ENCODE measurements around the gene CTSA.

Gene CTSA

GRCh38 chr20:45890985-45891983 is at the start of gene CTSA, which contains the start of gene NEURL2:
CTSA (plus strand) TSS chr20:45891335; CDS start chr20:45891569, 234 bp downstream.
NEURL2 (minus strand) TSS chr20:45891208; CDS start chr20:45890991, 217 bp downstream.
- DNase-seq: peak; percentile 75

DNA sequence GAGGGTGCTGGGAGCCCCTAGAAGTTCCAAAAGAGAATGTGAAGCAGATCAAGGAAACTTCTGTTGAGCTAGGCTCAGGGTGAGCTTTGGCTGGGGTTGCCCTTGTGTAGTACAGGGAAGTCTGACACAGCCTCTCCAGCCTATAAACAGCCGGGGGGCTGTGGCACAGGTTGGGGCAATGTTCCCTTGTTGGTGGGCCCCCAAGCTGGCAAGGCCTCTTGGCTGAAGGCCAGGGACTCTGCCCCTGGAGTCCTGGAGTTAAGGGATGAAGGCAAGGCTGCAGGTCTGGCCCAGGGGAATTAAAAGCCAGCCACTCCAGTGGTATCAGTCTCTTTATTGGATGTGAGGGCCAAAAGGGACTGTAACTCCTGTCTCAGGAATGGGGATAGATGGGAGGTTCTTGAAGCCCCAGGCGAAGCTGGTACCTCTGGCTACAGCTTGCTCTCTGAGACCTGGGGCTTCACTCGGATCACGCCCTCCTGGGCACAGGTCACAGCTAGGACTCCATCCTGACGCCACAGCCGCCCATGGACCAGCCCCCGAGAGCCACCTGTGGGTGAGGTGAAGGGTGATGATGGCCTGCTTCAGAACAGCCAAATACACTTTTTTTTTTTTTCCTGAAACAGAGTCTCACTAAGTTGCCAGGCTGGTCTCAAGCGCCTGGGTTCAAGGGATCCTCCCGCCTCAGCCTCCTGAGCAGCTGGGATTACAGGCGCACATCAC is 49.6 kb upstream of the CTSA start:
- DNase-seq: no peak

- DNase-seq: no peak
Observed at GRCh38 chr20:45842169-45842812, 48.8 kb upstream of the CTSA start.

- DNase-seq: no peak
Observed at GRCh38 chr20:45843506-45843905, 47.6 kb upstream of the CTSA start.

DNA sequence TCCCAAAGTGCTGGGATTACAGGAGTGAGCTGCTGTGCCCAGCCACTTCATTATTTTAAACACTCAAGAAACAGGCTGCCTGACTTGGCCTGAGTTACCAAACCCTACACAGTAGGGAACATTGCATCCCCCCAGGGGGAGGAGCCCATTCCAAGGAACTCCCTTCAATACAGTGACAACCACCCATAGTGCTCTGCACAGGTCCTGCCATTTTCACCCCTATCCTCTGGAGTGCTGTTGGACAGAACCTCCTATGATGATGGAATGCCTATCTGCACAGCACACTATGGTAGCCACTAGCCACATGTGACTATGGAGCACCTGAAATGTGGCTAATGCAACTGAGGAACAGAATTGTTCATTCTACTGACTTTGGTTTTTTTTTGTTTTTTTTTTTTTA is 45.7 kb upstream of the CTSA start:
- no peak for DNase-seq

GRCh38 chr20:45848421-45848820 is 42.7 kb upstream of the CTSA start:
- no peak for DNase-seq

DNA sequence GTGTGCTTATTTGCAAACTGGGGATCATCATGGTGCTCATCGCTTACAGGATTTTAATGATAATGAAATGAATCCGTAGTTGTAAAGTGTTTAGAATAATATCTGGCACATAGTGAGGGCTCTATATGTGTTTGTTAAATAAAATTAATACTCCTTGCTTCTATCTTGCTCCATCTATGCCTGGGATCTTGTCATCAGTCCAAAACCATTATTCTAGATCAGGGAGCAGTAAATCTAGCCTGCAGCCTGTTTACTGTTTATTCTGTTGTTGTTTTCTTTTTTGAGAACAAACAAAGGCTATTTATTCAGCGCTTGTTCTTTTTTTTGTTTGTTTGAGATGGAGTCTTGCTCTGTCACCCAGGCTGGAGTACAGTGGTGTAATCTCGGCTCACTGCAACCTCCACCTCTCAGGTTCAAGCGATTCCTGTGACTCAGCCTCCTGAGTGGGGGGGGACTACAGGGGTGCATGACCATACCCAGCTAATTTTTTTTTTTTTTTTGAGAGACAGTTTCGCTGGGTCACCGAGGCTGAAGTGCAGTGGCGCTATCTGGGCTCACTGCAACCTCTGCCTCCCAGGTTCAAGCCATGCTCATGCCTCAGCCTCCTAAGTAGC is 42.1 kb upstream of the CTSA start:
- DNase-seq: no peak

GRCh38 chr20:45850238-45850637 is 40.9 kb upstream of the CTSA start:
- DNase-seq: no peak

DNA sequence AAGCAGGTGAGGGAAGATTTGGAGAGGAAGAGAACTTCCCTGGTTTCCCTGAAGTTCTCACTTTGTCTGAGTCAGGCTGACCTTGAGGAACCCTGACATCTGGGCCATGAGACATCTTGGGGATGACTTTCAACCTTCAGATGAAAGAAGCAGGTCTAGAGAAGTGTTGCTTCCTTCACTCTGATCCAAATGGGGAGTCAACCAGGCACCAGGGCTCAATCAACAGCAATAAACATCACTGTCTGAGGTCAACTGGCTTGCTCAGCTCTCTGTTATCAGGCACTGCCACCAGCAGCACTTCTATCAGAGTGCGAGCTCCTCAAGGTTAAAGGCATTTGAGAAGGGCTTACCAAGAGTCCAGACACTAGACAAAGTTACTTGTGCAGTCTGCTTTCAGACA is 40.2 kb upstream of the CTSA start:
- no peak for DNase-seq

GRCh38 chr20:45851501-45851900 is 39.6 kb upstream of the CTSA start:
- no peak for DNase-seq

DNA sequence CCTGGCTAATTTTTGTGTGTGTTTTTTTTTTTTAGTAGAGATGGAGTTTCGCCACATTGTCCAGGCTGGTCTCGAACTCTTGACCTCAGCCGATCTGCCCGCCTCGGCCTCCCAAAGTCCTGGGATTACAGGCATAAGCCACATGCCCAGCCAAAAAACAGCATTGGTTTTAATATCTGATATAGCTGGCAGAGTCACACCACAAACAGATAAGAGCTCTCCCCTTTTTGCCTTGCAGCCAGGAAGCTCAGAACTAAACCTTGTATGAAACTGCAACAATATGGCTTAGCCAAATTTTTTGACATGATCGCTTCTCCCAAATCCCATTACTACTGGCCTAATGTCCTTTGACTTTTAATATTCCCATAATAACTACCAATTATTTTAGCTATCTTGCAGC is 38.8 kb upstream of the CTSA start:
- no peak for DNase-seq

DNA sequence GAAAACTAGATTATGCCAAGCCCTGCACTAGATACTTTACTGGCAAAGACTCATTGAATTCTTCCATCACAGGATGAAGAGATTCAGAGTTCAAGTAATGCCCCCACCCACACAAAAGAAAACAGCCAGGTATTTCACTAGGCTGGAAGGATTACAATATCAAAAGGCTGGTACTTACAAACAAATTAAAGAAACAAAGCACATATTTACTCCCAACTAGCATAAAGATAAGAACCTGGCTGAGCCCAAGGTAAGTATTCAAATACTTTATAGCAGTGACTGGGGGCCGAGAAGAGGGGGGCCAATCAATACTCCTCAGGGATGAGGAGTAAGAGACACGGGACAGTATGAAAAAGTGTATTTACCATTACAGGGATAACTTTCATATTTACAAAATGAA is 37.7 kb upstream of the CTSA start:
- DNase-seq: no peak

DNA sequence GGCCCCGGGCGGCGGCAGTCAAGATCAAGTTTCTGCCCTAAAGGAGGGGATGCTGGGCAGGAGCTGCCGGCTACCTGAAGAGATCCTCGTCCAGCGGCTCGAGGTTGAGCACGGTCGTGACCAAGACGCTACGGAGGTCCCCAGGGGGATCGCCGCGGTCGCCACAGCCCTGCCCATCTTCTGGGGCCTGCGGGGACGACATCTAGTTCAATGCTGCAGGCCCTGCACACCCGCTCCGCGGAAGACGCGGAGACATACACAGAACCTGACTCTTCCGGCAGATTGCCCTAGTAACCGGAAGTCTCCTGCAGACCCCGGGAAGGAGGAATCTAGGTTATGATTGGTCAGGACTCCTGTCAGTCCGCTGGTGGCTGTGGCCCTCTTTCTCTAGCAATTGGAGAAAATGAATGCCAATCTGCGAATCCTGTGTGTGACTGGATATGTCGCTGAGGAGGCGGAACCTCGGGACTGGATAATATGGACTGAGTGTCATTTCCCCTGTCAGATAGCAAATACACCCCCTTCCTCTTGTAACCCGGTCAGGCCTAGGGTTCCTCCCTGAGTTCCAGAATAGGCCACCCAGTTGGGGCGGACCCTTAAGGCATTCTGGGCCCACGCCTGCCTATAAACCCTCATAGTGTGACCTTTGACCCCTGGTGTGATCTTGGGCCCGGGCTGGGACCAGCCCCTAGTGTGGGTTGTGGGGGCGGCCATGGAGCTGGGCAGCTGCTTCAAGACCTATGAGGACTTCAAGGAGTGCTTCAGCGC is 33.8 kb upstream of the CTSA start, which contains the start of the genes ACOT8 and ZSWIM3:
Gene ACOT8, minus strand, starts transcription at position 279 of the 768 bp plus-strand sequence. Its CDS starts 77 bp downstream, at position 202.
Gene ZSWIM3, plus strand, starts transcription at position 501 of the 768 bp plus-strand sequence. Its CDS starts 212 bp downstream, at position 713.
- peak; percentile 85 for DNase-seq

GRCh38 chr20:45857882-45858216 is 33.3 kb upstream of the CTSA start:
- no peak for DNase-seq

- no peak for DNase-seq
Observed at GRCh38 chr20:45859916-45860315, 31.2 kb upstream of the CTSA start.

DNA sequence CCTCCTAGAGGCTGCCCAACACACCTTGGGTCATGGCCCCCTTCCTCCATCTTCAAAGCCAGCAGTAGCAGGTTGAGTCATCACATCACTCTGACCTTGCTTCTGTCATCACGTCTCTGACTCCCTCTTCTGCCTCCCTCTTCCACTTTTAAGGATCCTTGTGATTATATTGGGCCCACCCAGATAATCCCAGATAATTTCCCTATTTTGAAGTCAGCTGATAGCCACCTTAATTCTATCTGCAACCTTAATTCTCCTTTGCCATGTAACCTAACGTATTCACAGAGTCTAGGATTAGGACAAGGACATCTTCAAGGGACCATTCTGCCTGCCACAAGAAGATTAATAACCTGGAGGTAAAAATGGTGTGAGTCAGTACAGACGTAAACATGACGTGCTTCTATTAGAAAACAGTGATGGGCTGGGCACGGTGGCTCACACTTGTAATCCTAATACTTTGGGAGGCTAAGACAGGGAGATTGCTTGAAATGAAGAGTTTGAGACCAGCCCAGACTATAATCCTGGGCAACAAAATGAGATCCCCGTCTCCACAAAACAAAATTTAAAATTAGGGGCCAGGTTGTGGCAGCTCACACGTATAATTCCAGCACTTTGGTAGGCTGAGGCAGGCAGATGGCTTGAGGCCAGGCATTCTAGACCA is 30.4 kb upstream of the CTSA start:
- no peak for DNase-seq

DNA sequence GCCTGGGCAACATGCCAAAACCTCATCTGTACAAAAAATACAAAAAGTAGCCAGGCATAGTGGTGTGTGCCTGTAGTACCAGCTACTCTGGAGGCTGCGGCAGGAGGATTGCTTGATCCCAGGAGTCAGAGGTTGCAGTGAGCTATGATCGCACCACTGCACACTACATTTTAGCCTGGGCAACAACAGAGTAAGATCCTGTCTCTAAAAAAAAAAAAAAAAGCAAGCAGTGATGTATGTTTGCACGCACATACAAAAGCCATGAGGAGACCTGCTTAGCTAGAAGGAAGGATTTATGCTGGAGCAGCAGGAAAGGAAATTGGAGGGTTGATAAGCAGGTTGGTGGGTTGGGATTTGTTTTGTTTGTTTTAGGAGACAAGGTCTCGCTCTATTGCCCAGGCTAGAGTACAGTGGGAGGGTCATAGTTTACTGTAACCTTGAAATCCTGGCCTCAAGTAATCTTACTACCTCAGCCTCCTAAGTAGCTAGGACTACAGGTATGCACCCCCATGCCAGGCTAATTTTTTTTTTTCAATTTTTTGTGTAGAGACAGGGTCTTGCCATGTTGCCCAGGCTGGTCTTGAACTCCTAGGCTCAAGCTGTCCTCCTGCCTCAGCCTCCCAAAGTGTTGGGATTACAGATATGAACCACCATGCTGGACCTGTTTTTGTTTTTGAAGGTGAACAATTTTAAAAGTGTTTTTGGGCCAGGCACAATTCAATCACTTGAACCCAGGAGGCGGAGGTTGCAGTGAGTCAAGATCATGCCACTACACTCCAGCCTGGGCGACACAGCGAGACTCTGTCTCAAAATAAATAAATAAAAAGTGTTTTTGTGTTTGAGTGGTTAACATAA is 29.7 kb upstream of the CTSA start:
- DNase-seq: no peak

- no peak for DNase-seq
Observed at GRCh38 chr20:45863543-45864470, 27.3 kb upstream of the CTSA start.

DNA sequence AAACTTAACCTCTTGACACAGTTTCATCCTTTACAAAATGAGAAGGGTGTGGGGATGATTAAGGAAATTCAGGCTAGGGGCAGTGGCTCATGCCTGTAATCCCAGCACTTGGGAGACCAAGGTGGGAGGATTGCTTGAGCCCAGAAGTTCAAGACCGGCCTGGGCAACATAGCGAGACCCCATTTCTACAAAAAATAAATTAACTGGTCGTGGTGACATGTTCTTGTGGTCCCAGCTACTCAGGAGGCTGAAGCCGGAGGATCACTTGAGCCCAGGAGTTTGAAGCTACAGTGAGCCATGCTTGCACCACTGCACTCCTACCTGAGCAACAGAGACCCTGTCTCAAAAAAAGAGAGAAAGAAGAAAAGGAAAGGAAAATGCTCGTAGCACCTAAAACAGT is 24.7 kb upstream of the CTSA start:
- DNase-seq: no peak

Data from activated CD4-positive, alpha-beta T cell treated with anti-CD3 and anti-CD28 coated beads, Interleukin-2, amount 50 U/mL, for 1 hour (primary cell).